C1 segment of cervical spinal cord (tissue), 14 donors: ENCODE results near the gene ITPKB.

ENCODE experiments used
- DNase-seq, 14 donors: peaks; one replicate each; lab custom pipeline; 2025; lab: John Stamatoyannopoulos, UW

Gene ITPKB

GRCh38 chr1:226686440-226687425 is 52.3 kb downstream of the ITPKB start:
- DNase-seq, result no peak

- DNase-seq, result no peak
Measured at GRCh38 chr1:226685196-226685820, 53.8 kb downstream of the ITPKB start.

- no peak for DNase-seq
Measured at GRCh38 chr1:226684026-226684425, 55.1 kb downstream of the ITPKB start.

GRCh38 chr1:226682871-226683814 is 55.9 kb downstream of the ITPKB start:
- DNase-seq, result no peak

- peak in 1 of 14 donors; percentile 28 for DNase-seq
Measured at GRCh38 chr1:226681652-226682493, 57.2 kb downstream of the ITPKB start.

GRCh38 chr1:226680653-226681052 is 58.4 kb downstream of the ITPKB start:
- DNase-seq, result peak in 1 of 14 donors; percentile 34

GRCh38 chr1:226679853-226680516 is 59.1 kb downstream of the ITPKB start:
- peak in 11 of 14 donors; percentile 59 to 86 (median 79) for DNase-seq

- no peak for DNase-seq
Measured at GRCh38 chr1:226679262-226679661, 59.8 kb downstream of the ITPKB start.

GRCh38 chr1:226678701-226679100 is 60.4 kb downstream of the ITPKB start:
- peak in 1 of 14 donors; percentile 53 for DNase-seq

- no peak for DNase-seq
Measured at GRCh38 chr1:226678251-226678650, 60.8 kb downstream of the ITPKB start.

GRCh38 chr1:226677027-226678020 is 61.8 kb downstream of the ITPKB start:
- DNase-seq, result peak in 12 of 14 donors; percentile 69 to 98 (median 80)

GRCh38 chr1:226676381-226676780 is 62.7 kb downstream of the ITPKB start:
- no peak for DNase-seq

GRCh38 chr1:226675715-226676357 is 63.2 kb downstream of the ITPKB start:
- no peak for DNase-seq

- peak in 5 of 14 donors; percentile 46 to 74 (median 57) for DNase-seq
Measured at GRCh38 chr1:226674892-226675714, 64.0 kb downstream of the ITPKB start.

- peak in 1 of 14 donors; percentile 18 for DNase-seq
Measured at GRCh38 chr1:226672339-226672762, 66.7 kb downstream of the ITPKB start.

- no peak for DNase-seq
Measured at GRCh38 chr1:226671277-226671676, 67.8 kb downstream of the ITPKB start.

- DNase-seq, result no peak
Measured at GRCh38 chr1:226670073-226670472, 69.0 kb downstream of the ITPKB start.
